Neuronal stem cell (in vitro differentiated cells): ENCODE data around the gene CPA4.

Experiments
- DNase-seq: peaks from one replicate; pipeline ENCODE4 v3.0.0-alpha.2; 2013; ENCODE audit warnings: low spot score
- H2AFZ ChIP-seq: one replicate; pipeline ENCODE4 v1.6.1; 2013; ENCODE audit warnings: mild to moderate bottlenecking, low read length, inconsistent platforms
- H2AK5ac ChIP-seq: 2 replicates; pipeline ENCODE4 v1.6.1; 2013; ENCODE audit warnings: low read depth, mild to moderate bottlenecking, inconsistent platforms, low read length, moderate library complexity, mixed read lengths
- H2BK120ac ChIP-seq: 2 replicates; pipeline ENCODE4 v1.6.1; 2013; ENCODE audit warnings: low read depth, mild to moderate bottlenecking, inconsistent platforms, low read length, moderate library complexity, mixed read lengths
- H2BK12ac ChIP-seq: one replicate; pipeline ENCODE4 v1.6.1; 2013; ENCODE audit warnings: low read length, inconsistent platforms
- H2BK15ac ChIP-seq: 2 replicates; pipeline ENCODE4 v1.6.1; 2013; ENCODE audit warnings: mild to moderate bottlenecking, low read length, inconsistent platforms, mixed read lengths
- H2BK5ac ChIP-seq: one replicate; pipeline ENCODE4 v1.6.1; 2013; ENCODE audit warnings: inconsistent platforms, mild to moderate bottlenecking, low read length, moderate library complexity
- H3K14ac ChIP-seq: one replicate; pipeline ENCODE4 v1.6.1; 2013; ENCODE audit warnings: low read length, inconsistent platforms
- H3K18ac ChIP-seq: 2 replicates; pipeline ENCODE4 v1.6.1; 2013; ENCODE audit warnings: low read length, inconsistent platforms
- H3K23ac ChIP-seq: 2 replicates; pipeline ENCODE4 v1.6.1; 2013; ENCODE audit warnings: low read depth, mild to moderate bottlenecking, mixed read lengths, low read length, inconsistent platforms; ENCODE audit not compliant: poor library complexity
- H3K27ac ChIP-seq: replicated peaks from 3 replicates; pipeline ENCODE4 v1.5.1; 2013; ENCODE audit warnings: low read length, inconsistent platforms
- H3K27me3 ChIP-seq, 3 experiments: 2 replicates each; pipeline ENCODE4 v1.6.1; 2013; ENCODE audit warnings: low read length in 3 of 3, mild to moderate bottlenecking in 2 of 3, inconsistent platforms in 1 of 3, low read depth in 1 of 3, mixed read lengths in 1 of 3, moderate library complexity in 1 of 3; ENCODE audit not compliant: control insufficient read depth in 3 of 3, insufficient read depth in 3 of 3
- H3K36me3 ChIP-seq, 2 donors: replicated peaks in 1 of 2; 2 replicates each; pipeline ENCODE4 v1.6.1; 2013; ENCODE audit warnings: low read length in 2 of 2; ENCODE audit not compliant: control insufficient read depth in 2 of 2, insufficient read depth in 2 of 2
- H3K4ac ChIP-seq: 2 replicates; pipeline ENCODE4 v1.6.1; 2013; ENCODE audit warnings: inconsistent platforms, mild to moderate bottlenecking, low read length, moderate library complexity
- H3K4me1 ChIP-seq, 2 donors: 1 replicate in 1 of 2; 2 replicates in 1 of 2; pipeline ENCODE4 v1.6.1; 2013; ENCODE audit warnings: low read length in 2 of 2, low read depth in 1 of 2; ENCODE audit not compliant: control insufficient read depth in 2 of 2, insufficient read depth in 1 of 2
- H3K4me2 ChIP-seq: one replicate; pipeline ENCODE4 v1.6.1; 2013; ENCODE audit warnings: mild to moderate bottlenecking, low read length, inconsistent platforms; ENCODE audit not compliant: insufficient read depth, poor library complexity, severe bottlenecking
- H3K4me3 ChIP-seq, 2 donors: 2 replicates each; pipeline ENCODE4 v1.5.1; 2013; ENCODE audit warnings: low read length in 2 of 2, mild to moderate bottlenecking in 2 of 2, inconsistent platforms in 1 of 2, moderate library complexity in 1 of 2
- H3K79me1 ChIP-seq: one replicate; pipeline ENCODE4 v1.6.1; 2013; ENCODE audit warnings: low read depth, mild to moderate bottlenecking, inconsistent platforms, low read length, moderate library complexity
- H3K9ac ChIP-seq: one replicate; pipeline ENCODE4 v1.6.1; 2013; ENCODE audit warnings: mild to moderate bottlenecking, low read depth, low read length, inconsistent platforms; ENCODE audit not compliant: poor library complexity
- H3K9me3 ChIP-seq, 2 donors: replicated peaks in 1 of 2; 2 replicates each; pipeline versions ENCODE3 to v1.6.1; 2013; ENCODE audit warnings: low read length in 2 of 2, mild to moderate bottlenecking in 2 of 2, inconsistent platforms in 1 of 2, low read depth in 1 of 2, mixed read lengths in 1 of 2, moderate library complexity in 1 of 2; ENCODE audit not compliant: control insufficient read depth in 2 of 2, insufficient read depth in 1 of 2
- H4K8ac ChIP-seq: one replicate; pipeline ENCODE4 v1.6.1; 2013; ENCODE audit warnings: low read depth, mild to moderate bottlenecking, inconsistent platforms, low read length, moderate library complexity
- H4K91ac ChIP-seq: one replicate; pipeline ENCODE4 v1.6.1; 2013; ENCODE audit warnings: low read length, low read depth, mild to moderate bottlenecking, inconsistent platforms; ENCODE audit not compliant: poor library complexity
- WGBS, 2 donors: extraction: QIAGEN DNeasy Blood & Tissue Kit; methylation state at CpG; one replicate each; pipeline ENCODE4 v1.1.7; 2013; ENCODE audit warnings: missing lambda C conversion rate in 2 of 2, mixed read lengths in 1 of 2; ENCODE audit not compliant: insufficient read length in 2 of 2, insufficient replicate concordance in 1 of 2; ENCODE audit errors: extremely low coverage in 2 of 2; 5-methylcytosine and 5-hydroxymethylcytosine counted together

Gene CPA4

GRCh38 chr7:130345725-130346124 lies 52.8 kb downstream of the CPA4 start:
- no peak overlapping the region for H3K14ac ChIP-seq
- H2BK15ac ChIP-seq = peak overlapping the region; percentile 90
- peak overlapping the region; percentile 99 for H2BK120ac ChIP-seq
- DNase-seq = no peak
- no peak overlapping the region for H2BK12ac ChIP-seq
- H3K4me2 ChIP-seq = peak overlapping the region; percentile 36
- H3K4me1 ChIP-seq = peaks cover 27 to 32% of the 10 kb centered on the region in 2 donors
- H2AFZ ChIP-seq = peak overlapping the region; percentile 5
- no peaks in the 10 kb centered on the region for H3K79me1 ChIP-seq
- H3K27me3 ChIP-seq = no peaks in the 10 kb centered on the region
- no peak overlapping the region for H3K4ac ChIP-seq
- H3K36me3 ChIP-seq = no peaks in the 10 kb centered on the region
- H3K9me3 ChIP-seq = no peaks in the 10 kb centered on the region
- H3K9ac ChIP-seq = no peak overlapping the region
- peak overlapping the region; percentile 89 for H2BK5ac ChIP-seq
- no peak overlapping the region for H3K4me3 ChIP-seq
- H3K27ac ChIP-seq = peak overlapping the region; percentile 60
- peak overlapping the region; percentile 98 for H2AK5ac ChIP-seq
- H4K8ac ChIP-seq = no peak overlapping the region
- H3K23ac ChIP-seq = no peak overlapping the region
- no CpG with 5 or more reads among the region's 5 CpGs for WGBS, 2 donors
- H4K91ac ChIP-seq = no peak overlapping the region
- peak overlapping the region; percentile 86 for H3K18ac ChIP-seq

- no peak for DNase-seq
- H3K27ac ChIP-seq = no peak overlapping the region
- whole genome bisulfite sequencing, 2 donors = no CpG with 5 or more reads among the region's 10 CpGs
These were observed 53.4 kb downstream of the CPA4 start for GRCh38 chr7:130346177-130346905.

GRCh38 chr7:130346941-130347340 lies 54.0 kb downstream of the CPA4 start:
- Histone ChIP-seq H3K9me3 (no peaks in the 10 kb centered on the region), H3K18ac (peak overlapping the region; percentile 85), H2AK5ac (peak overlapping the region; percentile 98), H4K91ac (peak overlapping the region; percentile 73), H3K36me3 (no peaks in the 10 kb centered on the region), H3K14ac (no peak overlapping the region), H2AFZ (no peak overlapping the region), H3K4me2 (no peak overlapping the region), H3K9ac (no peak overlapping the region), H3K4me3 (no peak overlapping the region), H4K8ac (no peak overlapping the region), H3K27ac (no peak overlapping the region), H2BK120ac (peak overlapping the region; percentile 99), H2BK15ac (peak overlapping the region; percentile 62), H3K4ac (no peak overlapping the region), H3K23ac (no peak overlapping the region), H3K79me1 (no peaks in the 10 kb centered on the region), H3K4me1 (peaks cover 35 to 40% of the 10 kb centered on the region in 2 donors), H2BK5ac (peak overlapping the region; percentile 89), H2BK12ac (peak overlapping the region; percentile 95), H3K27me3 (no peaks in the 10 kb centered on the region)
- no CpG with 5 or more reads among the region's 12 CpGs for WGBS, 2 donors
- no peak for DNase-seq

More at GRCh38 chr7:130346177-130346905, 53.4 kb downstream of the CPA4 start:
- H3K9ac ChIP-seq = no peak overlapping the region
- H2BK12ac ChIP-seq = peak overlapping the region; percentile 68
- H3K18ac ChIP-seq = peak overlapping the region; percentile 90
- H3K36me3 ChIP-seq = no peaks in the 10 kb centered on the region
- H2BK5ac ChIP-seq = peak overlapping the region; percentile 89
- H3K4me3 ChIP-seq = no peak overlapping the region
- H3K79me1 ChIP-seq = no peaks in the 10 kb centered on the region
- no peaks in the 10 kb centered on the region for H3K9me3 ChIP-seq
- H2AFZ ChIP-seq = no peak overlapping the region
- H3K14ac ChIP-seq = no peak overlapping the region
- peaks cover 33 to 34% of the 10 kb centered on the region in 2 donors for H3K4me1 ChIP-seq
- H3K27me3 ChIP-seq = no peaks in the 10 kb centered on the region
- peak overlapping the region; percentile 98 for H2AK5ac ChIP-seq
- H4K91ac ChIP-seq = peak overlapping the region; percentile 94
- no peak overlapping the region for H3K4ac ChIP-seq
- H3K4me2 ChIP-seq = no peak overlapping the region
- H2BK15ac ChIP-seq = peak overlapping the region; percentile 90
- H2BK120ac ChIP-seq = peak overlapping the region; percentile 99
- peak overlapping the region; percentile 34 for H3K23ac ChIP-seq
- H4K8ac ChIP-seq = no peak overlapping the region

- Histone ChIP-seq H3K27me3 (no peaks in the 10 kb centered on the region), H3K4me1 (peaks cover 39 to 47% of the 10 kb centered on the region in 2 donors), H4K8ac (no peak overlapping the region), H2BK15ac (peak overlapping the region; percentile 46), H3K4me3 (peak overlapping the region in 1 of 2 donors; percentile 47), H2AFZ (peak overlapping the region; percentile 34), H2AK5ac (peak overlapping the region; percentile 12), H3K79me1 (no peaks in the 10 kb centered on the region), H3K36me3 (no peaks in the 10 kb centered on the region), H3K4me2 (no peak overlapping the region), H4K91ac (no peak overlapping the region), H3K27ac (peak overlapping the region; percentile 65), H2BK120ac (peak overlapping the region; percentile 76), H3K18ac (peak overlapping the region; percentile 86), H2BK12ac (peak overlapping the region; percentile 59), H2BK5ac (no peak overlapping the region), H3K9ac (peak overlapping the region; percentile 6), H3K14ac (no peak overlapping the region), H3K4ac (peak overlapping the region; percentile 10), H3K9me3 (no peaks in the 10 kb centered on the region), H3K23ac (peak overlapping the region; percentile 59)
- no CpG with 5 or more reads among the region's 16 CpGs for WGBS, 2 donors
- DNase-seq = no peak
These were observed 57.2 kb downstream of the CPA4 start for GRCh38 chr7:130349911-130350782.
